HCT116 (cell line): ENCODE measurements around the gene DIS3L2. TPM values are rescaled to one million over a fixed set of nuclear protein-coding genes. Genes with fewer than 3 reads are reported as not detected.

Source experiments
- ATAC-seq: fragments of 200-7000 bp; cut with Tn5 transposase; 2 replicates; pipeline ENCODE4 v1.9.1; 2020; ENCODE audit warnings: mild to moderate bottlenecking, moderate library complexity
- BruUV-seq: library from RNA; stranded (reverse); fragments of 400-500 nt; replicated peaks from 2 replicates; lab custom pipeline; 2021; lab: Mats Ljungman, UMichigan
- CTCF ChIA-PET: fragments of 300-600 bp; sonication (Branson Sonifier 250); formaldehyde crosslinking; loops from one replicate; lab custom pipeline; 2021; ENCODE audit warnings: antibody characterized with exemption; lab: Charles Lee
- POLR2A ChIA-PET: fragments of 300-600, 350-600 bp; sonication (Branson Sonifier 250); formaldehyde crosslinking; loops from one replicate; lab custom pipeline; 2021; ENCODE audit warnings: antibody characterized with exemption; lab: Charles Lee
- RAD21 ChIA-PET, 2 experiments: fragments of 300-600 bp; sonication (Branson Sonifier 250); formaldehyde crosslinking; loops; one replicate each; lab custom pipeline; 2023; ENCODE audit warnings: low total read pairs in 2 of 2; ENCODE audit not compliant: uncharacterized antibody in 2 of 2, unreplicated experiment in 2 of 2, low non-redundant PET in 1 of 2; lab: Charles Lee
- DNase-seq: peaks from one replicate; pipeline ENCODE4 v3.0.0-alpha.2; 2010; ENCODE audit warnings: low read depth, low spot score
- H2AFZ ChIP-seq: fragments of 200-600 bp; shearing (Covaris generic), sonication (generic); 2 replicates; pipeline ENCODE4 v1.6.1; 2017; ENCODE audit warnings: low read depth, mixed run types, mixed read lengths, antibody characterized with exemption, low read length; ENCODE audit not compliant: poor library complexity, severe bottlenecking
- H3K27ac ChIP-seq: 2 replicates; pipeline ENCODE4 v1.5.1; 2012; ENCODE audit warnings: low read depth, low read length
- H3K27me3 ChIP-seq: fragments of 200-600 bp; sonication (generic); 2 replicates; pipeline ENCODE4 v1.6.1; 2016; ENCODE audit warnings: mixed run types, low read length, mixed read lengths; ENCODE audit not compliant: insufficient read depth
- H3K36me3 ChIP-seq, 2 experiments: fragments of 200-500 bp in 1 of 2; fragments of 200-600 bp in 1 of 2; sonication (Bioruptor generic) in 1 of 2; sonication (generic) in 1 of 2; 2 replicates each; pipeline versions ENCODE4 v1.5.1 to v1.6.1; 2014 to 2016; ENCODE audit warnings: low read length in 2 of 2, inconsistent platforms in 1 of 2, mixed read lengths in 1 of 2, mixed run types in 1 of 2; ENCODE audit not compliant: insufficient read depth in 2 of 2, control insufficient read depth in 1 of 2
- H3K4me1 ChIP-seq, 2 experiments: fragments of 200-600 bp in 1 of 2; sonication (generic) in 1 of 2; 2 replicates each; pipeline versions ENCODE4 v1.5.1 to v1.6.1; 2012 to 2017; ENCODE audit warnings: low read length in 2 of 2, inconsistent platforms in 1 of 2, mild to moderate bottlenecking in 1 of 2, mixed read lengths in 1 of 2, mixed run types in 1 of 2, moderate library complexity in 1 of 2; ENCODE audit not compliant: insufficient read depth in 2 of 2, control insufficient read depth in 1 of 2
- H3K4me2 ChIP-seq: fragments of 200-600 bp; sonication (generic); 2 replicates; pipeline ENCODE4 v1.6.1; 2017; ENCODE audit warnings: mixed run types, low read length, mixed read lengths
- H3K4me3 ChIP-seq, 2 experiments: fragments of 200-600 bp in 1 of 2; sonication (generic) in 1 of 2; replicated peaks in 1 of 2; 2 replicates each; pipeline ENCODE4 v1.5.1; 2011 to 2016; ENCODE audit warnings: low read length in 2 of 2, control low read depth in 1 of 2, low read depth in 1 of 2, mild to moderate bottlenecking in 1 of 2, mixed read lengths in 1 of 2, mixed run types in 1 of 2
- H3K79me2 ChIP-seq: fragments of 200-600 bp; sonication (generic); 2 replicates; pipeline ENCODE4 v1.6.1; 2017; ENCODE audit warnings: mild to moderate bottlenecking, mixed run types, low read length, moderate library complexity, mixed read lengths; ENCODE audit not compliant: insufficient read depth
- H3K9ac ChIP-seq: fragments of 200-600 bp; sonication (generic); 2 replicates; pipeline ENCODE4 v1.6.1; 2016; ENCODE audit warnings: low read length, mixed read lengths
- H3K9me2 ChIP-seq: fragments of 200-600 bp; sonication (generic), shearing (Covaris generic); 2 replicates; pipeline ENCODE4 v1.6.1; 2017; ENCODE audit warnings: mixed run types, mild to moderate bottlenecking, moderate library complexity; ENCODE audit not compliant: insufficient read depth
- H3K9me3 ChIP-seq, 2 experiments: fragments of 200-500 bp in 1 of 2; fragments of 200-600 bp in 1 of 2; sonication (Bioruptor generic) in 1 of 2; sonication (generic) in 1 of 2; 2 replicates each; pipeline ENCODE4 v1.6.1; 2014 to 2017; ENCODE audit warnings: low read length in 2 of 2, mixed read lengths in 2 of 2, inconsistent platforms in 1 of 2, low read depth in 1 of 2, mild to moderate bottlenecking in 1 of 2, mixed run types in 1 of 2, moderate library complexity in 1 of 2; ENCODE audit not compliant: control insufficient read depth in 1 of 2, insufficient read depth in 1 of 2
- H4K20me1 ChIP-seq: fragments of 200-600 bp; sonication (generic), shearing (Covaris generic); 2 replicates; pipeline ENCODE4 v1.6.1; 2017; ENCODE audit warnings: mixed run types, mild to moderate bottlenecking, moderate library complexity; ENCODE audit not compliant: insufficient read depth
- CBX3 ChIP-seq: IDR thresholded peaks from 2 replicates; pipeline ENCODE4 v1.6.1; 2012; ENCODE audit warnings: low read depth
- CEBPB ChIP-seq: IDR thresholded peaks from 2 replicates; pipeline ENCODE4 v1.6.1; 2012; ENCODE audit warnings: low read depth
- EZH2 ChIP-seq: fragments of 200-600 bp; sonication (generic); IDR thresholded peaks from 2 replicates; pipeline ENCODE4 v1.6.1; 2017; ENCODE audit warnings: antibody characterized with exemption, mixed run types
- EZH2phosphoT487 ChIP-seq: fragments of 200-600 bp; IDR thresholded peaks from 2 replicates; pipeline ENCODE4 v1.6.1; 2018; ENCODE audit warnings: antibody characterized with exemption, borderline replicate concordance
- JUND ChIP-seq: IDR thresholded peaks from 2 replicates; pipeline ENCODE4 v1.6.1; 2012
- POLR2AphosphoS5 ChIP-seq: IDR thresholded peaks from 2 replicates; pipeline ENCODE4 v1.6.1; 2011; ENCODE audit warnings: mild to moderate bottlenecking, low read depth, low read length, moderate library complexity
- SIN3A ChIP-seq: IDR thresholded peaks from 2 replicates; pipeline ENCODE4 v1.6.1; 2012; ENCODE audit warnings: low read depth
- SP1 ChIP-seq: IDR thresholded peaks from 2 replicates; pipeline ENCODE4 v1.6.1; 2012; ENCODE audit warnings: low read depth
- SRF ChIP-seq: IDR thresholded peaks from 2 replicates; pipeline ENCODE4 v1.6.1; 2012; ENCODE audit warnings: low read depth
- YY1 ChIP-seq: IDR thresholded peaks from 2 replicates; pipeline ENCODE4 v1.6.1; 2011; ENCODE audit warnings: low read length, low read depth, moderate library complexity, mild to moderate bottlenecking; ENCODE audit not compliant: insufficient replicate concordance; ENCODE audit errors: extremely low read depth
- ZFX ChIP-seq: fragments of 450-650 bp; IDR thresholded peaks from 2 replicates; pipeline ENCODE4 v1.6.1; 2017
- intact Hi-C: fragments of 100-400 bp; cut with micrococcal nuclease; formaldehyde crosslinking; loops from 2 replicates; pipeline ENCODE4 v1.10.0; 2022
- total RNA-seq: library from RNA; stranded (reverse); gene quantifications from one replicate; pipeline ENCODE4 v1.2.1, GENCODE V29; 2021; ENCODE audit not compliant: unreplicated experiment
- TF ChIP-seq, protein P1 (sequence below): IDR thresholded peaks from 2 replicates; pipeline ENCODE4 v1.6.1; 2012
- TF ChIP-seq, protein P2 (sequence below): IDR thresholded peaks from 2 replicates; pipeline ENCODE4 v1.6.1; 2012; ENCODE audit warnings: low read depth
- TF ChIP-seq, protein P3 (sequence below), 3 experiments: fragments of 200-600 bp in 1 of 3; sonication (generic) in 1 of 3; IDR thresholded peaks in 2 of 3; conservative IDR thresholded peaks in 1 of 3; 2 replicates each; pipeline ENCODE4 v1.5.1; 2012 to 2017; ENCODE audit warnings: low read depth in 2 of 3, low read length in 2 of 3, antibody characterized with exemption in 1 of 3, borderline replicate concordance in 1 of 3, control low read depth in 1 of 3, mild to moderate bottlenecking in 1 of 3, mixed read lengths in 1 of 3, mixed run types in 1 of 3, moderate library complexity in 1 of 3; ENCODE audit not compliant: insufficient read depth in 1 of 3

The DIS3L2 gene
- total RNA-seq, 1 experiment from 2014 or later = 42.5 TPM

- TF ChIP-seq POLR2AphosphoS5 (no peak), EZH2phosphoT487 (no peak), JUND (no peak)
- TF ChIP-seq, protein P1, sequence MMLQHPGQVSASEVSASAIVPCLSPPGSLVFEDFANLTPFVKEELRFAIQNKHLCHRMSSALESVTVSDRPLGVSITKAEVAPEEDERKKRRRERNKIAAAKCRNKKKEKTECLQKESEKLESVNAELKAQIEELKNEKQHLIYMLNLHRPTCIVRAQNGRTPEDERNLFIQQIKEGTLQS = no peak
- TF ChIP-seq, protein P2, sequence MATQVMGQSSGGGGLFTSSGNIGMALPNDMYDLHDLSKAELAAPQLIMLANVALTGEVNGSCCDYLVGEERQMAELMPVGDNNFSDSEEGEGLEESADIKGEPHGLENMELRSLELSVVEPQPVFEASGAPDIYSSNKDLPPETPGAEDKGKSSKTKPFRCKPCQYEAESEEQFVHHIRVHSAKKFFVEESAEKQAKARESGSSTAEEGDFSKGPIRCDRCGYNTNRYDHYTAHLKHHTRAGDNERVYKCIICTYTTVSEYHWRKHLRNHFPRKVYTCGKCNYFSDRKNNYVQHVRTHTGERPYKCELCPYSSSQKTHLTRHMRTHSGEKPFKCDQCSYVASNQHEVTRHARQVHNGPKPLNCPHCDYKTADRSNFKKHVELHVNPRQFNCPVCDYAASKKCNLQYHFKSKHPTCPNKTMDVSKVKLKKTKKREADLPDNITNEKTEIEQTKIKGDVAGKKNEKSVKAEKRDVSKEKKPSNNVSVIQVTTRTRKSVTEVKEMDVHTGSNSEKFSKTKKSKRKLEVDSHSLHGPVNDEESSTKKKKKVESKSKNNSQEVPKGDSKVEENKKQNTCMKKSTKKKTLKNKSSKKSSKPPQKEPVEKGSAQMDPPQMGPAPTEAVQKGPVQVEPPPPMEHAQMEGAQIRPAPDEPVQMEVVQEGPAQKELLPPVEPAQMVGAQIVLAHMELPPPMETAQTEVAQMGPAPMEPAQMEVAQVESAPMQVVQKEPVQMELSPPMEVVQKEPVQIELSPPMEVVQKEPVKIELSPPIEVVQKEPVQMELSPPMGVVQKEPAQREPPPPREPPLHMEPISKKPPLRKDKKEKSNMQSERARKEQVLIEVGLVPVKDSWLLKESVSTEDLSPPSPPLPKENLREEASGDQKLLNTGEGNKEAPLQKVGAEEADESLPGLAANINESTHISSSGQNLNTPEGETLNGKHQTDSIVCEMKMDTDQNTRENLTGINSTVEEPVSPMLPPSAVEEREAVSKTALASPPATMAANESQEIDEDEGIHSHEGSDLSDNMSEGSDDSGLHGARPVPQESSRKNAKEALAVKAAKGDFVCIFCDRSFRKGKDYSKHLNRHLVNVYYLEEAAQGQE = no peak
Observed at GRCh38 chr2:231996797-231997540, 35.5 kb downstream of the DIS3L2 start (continued).

GRCh38 chr2:231998046-231998445, 36.5 kb downstream of the DIS3L2 start:
- no peaks in the 10 kb centered on the region for H4K20me1 ChIP-seq
- H3K79me2 ChIP-seq = peaks cover 89% of the 10 kb centered on the region
- no peak overlapping the region for H3K27ac ChIP-seq
- no peaks in the 10 kb centered on the region for H3K9me3 ChIP-seq
- intact Hi-C loops = no loop called here
- CTCF ChIA-PET = no interaction called here
- H3K4me2 ChIP-seq = no peak overlapping the region
- POLR2A ChIA-PET = no interaction called here
- H3K4me1 ChIP-seq = no peaks in the 10 kb centered on the region
- no TSS peak for BruUV-seq
- DNase-seq = no peak
- RAD21 ChIA-PET = no interaction called here
- TF ChIP-seq, protein P2 = no peak
- TF ChIP-seq ZFX = no peak
- TF ChIP-seq CEBPB = no peak
- TF ChIP-seq, protein P3, sequence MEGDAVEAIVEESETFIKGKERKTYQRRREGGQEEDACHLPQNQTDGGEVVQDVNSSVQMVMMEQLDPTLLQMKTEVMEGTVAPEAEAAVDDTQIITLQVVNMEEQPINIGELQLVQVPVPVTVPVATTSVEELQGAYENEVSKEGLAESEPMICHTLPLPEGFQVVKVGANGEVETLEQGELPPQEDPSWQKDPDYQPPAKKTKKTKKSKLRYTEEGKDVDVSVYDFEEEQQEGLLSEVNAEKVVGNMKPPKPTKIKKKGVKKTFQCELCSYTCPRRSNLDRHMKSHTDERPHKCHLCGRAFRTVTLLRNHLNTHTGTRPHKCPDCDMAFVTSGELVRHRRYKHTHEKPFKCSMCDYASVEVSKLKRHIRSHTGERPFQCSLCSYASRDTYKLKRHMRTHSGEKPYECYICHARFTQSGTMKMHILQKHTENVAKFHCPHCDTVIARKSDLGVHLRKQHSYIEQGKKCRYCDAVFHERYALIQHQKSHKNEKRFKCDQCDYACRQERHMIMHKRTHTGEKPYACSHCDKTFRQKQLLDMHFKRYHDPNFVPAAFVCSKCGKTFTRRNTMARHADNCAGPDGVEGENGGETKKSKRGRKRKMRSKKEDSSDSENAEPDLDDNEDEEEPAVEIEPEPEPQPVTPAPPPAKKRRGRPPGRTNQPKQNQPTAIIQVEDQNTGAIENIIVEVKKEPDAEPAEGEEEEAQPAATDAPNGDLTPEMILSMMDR (IDR thresholded peaks at IDR 0.05 in 2 of 3, conservative IDR thresholded peaks at IDR 0.05 in 1 of 3; ENCODE audit: borderline replicate concordance in 1 of 3, insufficient read depth in 1 of 3, low read depth in 2 of 3, low read length in 2 of 3) = no peak
- TF ChIP-seq, protein P1 = no peak
- TF ChIP-seq EZH2 = no peak
- no peak for TF ChIP-seq YY1
- no peak for TF ChIP-seq JUND
- no peak for TF ChIP-seq SRF
- no peak for TF ChIP-seq SIN3A
- TF ChIP-seq CBX3 = no peak
- TF ChIP-seq SP1 = no peak
- no peak overlapping the region for H3K9ac ChIP-seq
- no peak overlapping the region for H3K4me3 ChIP-seq
- no peaks in the 10 kb centered on the region for H3K27me3 ChIP-seq
- H3K36me3 ChIP-seq = no peaks in the 10 kb centered on the region
- no peak for ATAC-seq
- no peaks in the 10 kb centered on the region for H3K9me2 ChIP-seq
- H2AFZ ChIP-seq = no peak overlapping the region
